Muscle layer of colon (tissue), 2 donors: ENCODE data around the gene PPP5C.
"Not testable (repeated sequence)": the region's sequence is repeated elsewhere in the genome, so short reads cannot be mapped to it uniquely, and the experiment has no call there.

Experiments
- H3K27ac ChIP-seq: one replicate; pipeline ENCODE4 v1.7.0; 2013; ENCODE audit warnings: low read depth, mild to moderate bottlenecking, low read length, moderate library complexity
- H3K27me3 ChIP-seq, 2 donors: one replicate each; pipeline ENCODE4 v1.7.0; 2013; ENCODE audit warnings: low read length in 2 of 2, mild to moderate bottlenecking in 2 of 2; ENCODE audit not compliant: insufficient read depth in 2 of 2, control insufficient read depth in 1 of 2
- H3K36me3 ChIP-seq: one replicate; pipeline ENCODE4 v1.7.0; 2013; ENCODE audit warnings: mild to moderate bottlenecking, low read length; ENCODE audit not compliant: insufficient read depth
- H3K4me1 ChIP-seq: one replicate; pipeline ENCODE4 v1.7.0; 2013; ENCODE audit warnings: mild to moderate bottlenecking, low read length; ENCODE audit not compliant: insufficient read depth
- H3K4me3 ChIP-seq, 2 donors: one replicate each; pipeline ENCODE4 v1.7.0; 2013; ENCODE audit warnings: low read length in 2 of 2, low read depth in 1 of 2, mild to moderate bottlenecking in 1 of 2, moderate library complexity in 1 of 2
- H3K9ac ChIP-seq: one replicate; pipeline ENCODE4 v1.7.0; 2013; ENCODE audit warnings: low read length
- H3K9me3 ChIP-seq: one replicate; pipeline ENCODE4 v1.7.0; 2013; ENCODE audit warnings: mild to moderate bottlenecking, low read length
- donor health status: abdominal sarcoma.
- donor health status: Adenocarcinoma of cecum.

The PPP5C gene

GRCh38 chr19:46407856-46408663 lies 61.2 kb downstream of the PPP5C start:
- peaks cover 16 to 77% of the 10 kb centered on the region in 2 donors for H3K27me3 ChIP-seq
- no peaks in the 10 kb centered on the region for H3K36me3 ChIP-seq
- H3K4me3 ChIP-seq, result no peak overlapping the region
- H3K27ac ChIP-seq, result no peak overlapping the region
- no peaks in the 10 kb centered on the region for H3K9me3 ChIP-seq
- H3K9ac ChIP-seq, result no peak overlapping the region
- peaks cover 16% of the 10 kb centered on the region for H3K4me1 ChIP-seq

GRCh38 chr19:46408664-46409039 lies 61.8 kb downstream of the PPP5C start:
- no peaks in the 10 kb centered on the region for H3K9me3 ChIP-seq
- H3K27me3 ChIP-seq, result peaks cover 21 to 82% of the 10 kb centered on the region in 2 donors
- no peak overlapping the region for H3K27ac ChIP-seq
- no peak overlapping the region for H3K9ac ChIP-seq
- no peak overlapping the region for H3K4me3 ChIP-seq
- H3K4me1 ChIP-seq, result peaks cover 16% of the 10 kb centered on the region
- no peaks in the 10 kb centered on the region for H3K36me3 ChIP-seq

- no peak overlapping the region for H3K27ac ChIP-seq
- peaks cover 26 to 80% of the 10 kb centered on the region in 2 donors for H3K27me3 ChIP-seq
- peaks cover 13% of the 10 kb centered on the region for H3K4me1 ChIP-seq
Measured at GRCh38 chr19:46409191-46409590, 62.3 kb downstream of the PPP5C start.

GRCh38 chr19:46410205-46411087 lies 63.6 kb downstream of the PPP5C start:
- H3K4me3 ChIP-seq, result no peak overlapping the region
- H3K27me3 ChIP-seq, result peaks cover 28 to 69% of the 10 kb centered on the region in 2 donors
- H3K36me3 ChIP-seq, result no peaks in the 10 kb centered on the region
- peaks cover 10% of the 10 kb centered on the region for H3K4me1 ChIP-seq
- no peaks in the 10 kb centered on the region for H3K9me3 ChIP-seq
- H3K27ac ChIP-seq, result no peak overlapping the region
- no peak overlapping the region for H3K9ac ChIP-seq

More at GRCh38 chr19:46409191-46409590, 62.3 kb downstream of the PPP5C start:
- no peaks in the 10 kb centered on the region for H3K36me3 ChIP-seq
- no peak overlapping the region for H3K9ac ChIP-seq
- H3K9me3 ChIP-seq, result no peaks in the 10 kb centered on the region
- H3K4me3 ChIP-seq, result no peak overlapping the region

GRCh38 chr19:46411088-46411924 lies 64.4 kb downstream of the PPP5C start:
- no peak overlapping the region for H3K27ac ChIP-seq
- no peak overlapping the region for H3K9ac ChIP-seq
- peaks cover 14% of the 10 kb centered on the region for H3K4me1 ChIP-seq
- H3K27me3 ChIP-seq, result peaks cover 21 to 69% of the 10 kb centered on the region in 2 donors
- H3K36me3 ChIP-seq, result no peaks in the 10 kb centered on the region
- H3K4me3 ChIP-seq, result peak overlapping the region in 1 of 2 donors; percentile 74
- H3K9me3 ChIP-seq, result no peaks in the 10 kb centered on the region

GRCh38 chr19:46411925-46412649 lies 65.2 kb downstream of the PPP5C start:
- Histone ChIP-seq H3K27me3 (peaks cover 21 to 64% of the 10 kb centered on the region in 2 donors), H3K27ac (peak overlapping the region; percentile 39), H3K4me3 (peak overlapping the region; percentile 34 to 74), H3K9ac (no peak overlapping the region), H3K9me3 (no peaks in the 10 kb centered on the region), H3K36me3 (no peaks in the 10 kb centered on the region), H3K4me1 (peaks cover 17% of the 10 kb centered on the region)

GRCh38 chr19:46412650-46413261 lies 65.9 kb downstream of the PPP5C start:
- peak overlapping the region; percentile 39 for H3K27ac ChIP-seq
- no peak overlapping the region for H3K9ac ChIP-seq
- peak overlapping the region; percentile 34 to 74 for H3K4me3 ChIP-seq
- no peaks in the 10 kb centered on the region for H3K36me3 ChIP-seq
- H3K27me3 ChIP-seq, result peaks cover 21 to 59% of the 10 kb centered on the region in 2 donors
- H3K4me1 ChIP-seq, result peaks cover 17% of the 10 kb centered on the region
- H3K9me3 ChIP-seq, result no peaks in the 10 kb centered on the region

GRCh38 chr19:46413262-46414031 lies 66.6 kb downstream of the PPP5C start, which contains the start of gene CCDC8:
Gene CCDC8, minus strand, starts transcription at chr19:46413564. Its CDS starts 754 bp downstream, at chr19:46412810.
- peak within 1 kb of the TSS; percentile 34 to 74 for H3K4me3 ChIP-seq
- peaks cover 17% of the 10 kb centered on the region for H3K4me1 ChIP-seq
- H3K9ac ChIP-seq, result no peak within 1 kb of the TSS
- peaks cover 21 to 52% of the 10 kb centered on the region in 2 donors for H3K27me3 ChIP-seq
- H3K36me3 ChIP-seq, result no peaks in the 10 kb centered on the region
- no peaks in the 10 kb centered on the region for H3K9me3 ChIP-seq
- peak within 1 kb of the TSS; percentile 39 for H3K27ac ChIP-seq

- H3K9ac ChIP-seq, H3K27ac ChIP-seq, H3K4me3 ChIP-seq, H3K9me3 ChIP-seq, H3K36me3 ChIP-seq: not testable (repeated sequence)
- Histone ChIP-seq H3K4me1 (peaks cover 17% of the 10 kb centered on the region), H3K27me3 (peaks cover 21 to 50% of the 10 kb centered on the region in 2 donors)
Measured at GRCh38 chr19:46414899-46415298, 68.0 kb downstream of the PPP5C start.
